Upper lobe of left lung (tissue), 6 donors: Measurements from ENCODE around the gene CXCL8. TPM values are rescaled to one million over a fixed set of nuclear protein-coding genes. Genes with fewer than 3 reads are reported as not detected.

ENCODE experiments used
- ATAC-seq, 2 donors: fragments of 200-7000 bp; cut with Tn5 transposase; one replicate each; pipeline ENCODE4 v1.9.1; 2022; ENCODE audit warnings: mild to moderate bottlenecking in 2 of 2, moderate library complexity in 2 of 2; ENCODE audit not compliant: low FRiP score in 2 of 2
- DNase-seq, 2 donors: peaks; one replicate each; pipeline ENCODE4 v3.0.0-alpha.2; 2019 to 2020
- H3K27ac ChIP-seq, 4 donors: fragments of 200-600 bp; sonication (generic); one replicate each; pipeline ENCODE4 v1.5.1; 2016 to 2019
- H3K27me3 ChIP-seq, 4 donors: fragments of 200-600 bp; sonication (generic); one replicate each; pipeline ENCODE4 v1.5.1; 2017 to 2019
- H3K36me3 ChIP-seq, 4 donors: fragments of 200-600 bp; sonication (generic); one replicate each; pipeline ENCODE4 v1.5.1; 2016 to 2019
- H3K4me1 ChIP-seq, 4 donors: fragments of 200-600 bp; sonication (generic); one replicate each; pipeline ENCODE4 v1.5.1; 2018 to 2019
- H3K4me3 ChIP-seq, 4 donors: fragments of 200-600 bp; sonication (generic); one replicate each; pipeline ENCODE4 v1.5.1; 2017 to 2019; ENCODE audit warnings: mild to moderate bottlenecking in 2 of 4, moderate library complexity in 1 of 4
- H3K9me3 ChIP-seq, 4 donors: fragments of 200-600 bp; sonication (generic); one replicate each; pipeline ENCODE4 v1.5.1; 2018 to 2019
- EP300 ChIP-seq, 4 donors: sonication (generic); formaldehyde crosslinking; IDR thresholded peaks; one replicate each; pipeline ENCODE4 v1.5.1; 2017; ENCODE audit warnings: antibody characterized with exemption in 4 of 4, control low read depth in 2 of 4
- POLR2A ChIP-seq, 4 donors: fragments of 450-650 bp; IDR thresholded peaks; one replicate each; pipeline ENCODE4 v1.5.1; 2016 to 2017; ENCODE audit warnings: antibody characterized with exemption in 4 of 4, mild to moderate bottlenecking in 2 of 4
- POLR2AphosphoS5 ChIP-seq, 2 donors: sonication (generic); formaldehyde crosslinking; IDR thresholded peaks; one replicate each; pipeline ENCODE4 v1.5.1; 2017; ENCODE audit warnings: antibody characterized with exemption in 2 of 2
- WGBS, 2 donors: methylation state at CpG; one replicate each; pipeline ENCODE4 v1.1.5; 2017 to 2018; 5-methylcytosine and 5-hydroxymethylcytosine counted together
- total RNA-seq, 6 donors: library from RNA; depleted of rRNA in 4 of 6; stranded (reverse); fragments of >200 nt in 4 of 6; gene quantifications; one replicate each; pipeline versions ENCODE4 v1.1.0 to v1.2.1, GENCODE V29; 2016 to 2021
- TF ChIP-seq, protein P1 (sequence below), 6 experiments: fragments of 450-650 bp in 4 of 6; fragments of 200-600 bp in 2 of 6; sonication (generic) in 2 of 6; IDR thresholded peaks; one replicate each; pipeline ENCODE4 v1.5.1; 2016 to 2019; ENCODE audit warnings: antibody characterized with exemption in 6 of 6
- donor health status: DM: no; HTN: no; CAD: no; lungs with moderate emphysema.
- donor health status: DM: no; HTN: yes; CAD: no; lungs with severe emphysema.

Gene CXCL8
- total RNA-seq, 6 donors from 2014 or later = 3.7 to 35.6 (median 12.2) TPM

DNA sequence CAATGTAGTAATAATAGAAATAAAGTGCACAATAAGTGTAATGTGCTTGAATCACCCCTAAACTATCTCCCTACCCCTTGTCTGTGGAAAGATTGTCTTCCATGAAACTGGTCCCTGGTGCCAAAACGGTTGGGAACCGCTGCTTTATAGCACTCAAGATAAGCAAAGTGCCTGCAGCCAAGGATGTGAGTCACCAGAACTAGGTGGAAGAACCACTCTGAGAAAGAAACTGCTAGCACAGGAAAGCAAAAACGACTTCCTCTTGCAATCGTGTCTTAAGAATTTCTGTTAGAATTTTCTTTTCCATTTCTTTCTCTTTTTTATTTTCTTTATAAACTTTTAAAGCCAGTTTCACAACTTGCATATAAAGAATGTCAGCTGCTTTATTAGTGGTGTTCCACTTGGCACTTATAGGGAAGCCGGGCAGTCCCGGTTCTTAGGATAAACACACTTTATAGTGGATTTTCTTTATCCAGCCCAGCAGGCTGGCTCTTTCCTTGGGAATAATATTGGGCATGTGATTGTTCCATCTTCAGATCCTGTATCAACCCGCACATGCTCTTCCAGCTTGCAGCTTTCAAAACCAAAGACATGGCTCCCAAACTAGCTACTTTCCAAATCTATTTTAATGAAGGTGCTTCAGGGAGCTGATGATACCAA, 32.3 kb upstream of the CXCL8 start:
- Histone ChIP-seq H3K4me1 (peaks cover 16 to 26% (median 23%) of the 10 kb centered on the region in 4 donors), H3K36me3 (no peaks in the 10 kb centered on the region), H3K27me3 (no peaks in the 10 kb centered on the region), H3K4me3 (peak overlapping the region in 1 of 4 donors; percentile 11), H3K9me3 (no peaks in the 10 kb centered on the region), H3K27ac (peak overlapping the region; percentile 57 to 74 (median 60))
- peak in 1 of 2 donors; percentile 87 for DNase-seq
- TF ChIP-seq, protein P1, sequence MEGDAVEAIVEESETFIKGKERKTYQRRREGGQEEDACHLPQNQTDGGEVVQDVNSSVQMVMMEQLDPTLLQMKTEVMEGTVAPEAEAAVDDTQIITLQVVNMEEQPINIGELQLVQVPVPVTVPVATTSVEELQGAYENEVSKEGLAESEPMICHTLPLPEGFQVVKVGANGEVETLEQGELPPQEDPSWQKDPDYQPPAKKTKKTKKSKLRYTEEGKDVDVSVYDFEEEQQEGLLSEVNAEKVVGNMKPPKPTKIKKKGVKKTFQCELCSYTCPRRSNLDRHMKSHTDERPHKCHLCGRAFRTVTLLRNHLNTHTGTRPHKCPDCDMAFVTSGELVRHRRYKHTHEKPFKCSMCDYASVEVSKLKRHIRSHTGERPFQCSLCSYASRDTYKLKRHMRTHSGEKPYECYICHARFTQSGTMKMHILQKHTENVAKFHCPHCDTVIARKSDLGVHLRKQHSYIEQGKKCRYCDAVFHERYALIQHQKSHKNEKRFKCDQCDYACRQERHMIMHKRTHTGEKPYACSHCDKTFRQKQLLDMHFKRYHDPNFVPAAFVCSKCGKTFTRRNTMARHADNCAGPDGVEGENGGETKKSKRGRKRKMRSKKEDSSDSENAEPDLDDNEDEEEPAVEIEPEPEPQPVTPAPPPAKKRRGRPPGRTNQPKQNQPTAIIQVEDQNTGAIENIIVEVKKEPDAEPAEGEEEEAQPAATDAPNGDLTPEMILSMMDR (IDR thresholded peaks at IDR 0.05) = no peak
- TF ChIP-seq POLR2AphosphoS5 (IDR thresholded peaks at IDR 0.05) = peak in 1 of 2 donors; percentile 39
- peak in 1 of 4 donors; percentile 65 for TF ChIP-seq EP300 (IDR thresholded peaks at IDR 0.05)
- 22% methylated on average over 7 of the region's 7 CpGs for WGBS, 2 donors
- ATAC-seq = peak in 1 of 2 donors; percentile 74

DNA sequence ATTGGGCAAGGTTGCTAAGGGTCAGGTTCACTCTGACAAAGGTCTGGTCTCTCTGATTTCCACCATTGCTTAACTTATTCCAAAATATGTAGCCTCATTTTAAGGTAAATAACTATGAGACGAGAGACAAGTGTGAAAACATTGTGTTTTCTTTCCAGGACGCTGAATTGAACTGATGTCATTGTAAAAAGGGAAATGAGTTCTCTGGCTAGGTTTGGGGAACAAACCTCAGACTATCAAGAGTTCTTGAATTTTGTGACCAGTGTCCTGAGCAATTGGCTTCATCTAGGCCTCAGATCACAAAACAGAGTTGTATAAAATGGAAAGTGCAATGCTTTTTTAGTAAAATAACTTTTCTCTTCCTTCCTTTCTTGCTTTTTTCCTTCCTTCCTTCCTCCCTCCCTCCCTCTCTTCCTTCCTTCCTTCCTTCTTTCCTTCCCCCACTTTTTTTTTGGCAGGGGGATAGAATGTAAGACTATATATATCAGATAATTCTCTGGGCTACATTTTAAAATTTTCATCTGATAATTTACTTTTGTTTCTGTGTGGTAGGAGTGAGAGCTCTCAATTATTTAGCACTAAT, 30.8 kb upstream of the CXCL8 start:
- TF ChIP-seq EP300 (IDR thresholded peaks at IDR 0.05) = no peak
- TF ChIP-seq POLR2A (IDR thresholded peaks at IDR 0.05) = no peak
- TF ChIP-seq POLR2AphosphoS5 (IDR thresholded peaks at IDR 0.05) = no peak
- TF ChIP-seq, protein P1 (IDR thresholded peaks at IDR 0.05) = no peak
- no peak for DNase-seq
- Histone ChIP-seq H3K27ac (peak overlapping the region in 1 of 4 donors; percentile 74), H3K9me3 (no peaks in the 10 kb centered on the region), H3K4me1 (peaks cover 14 to 21% (median 18%) of the 10 kb centered on the region in 4 donors), H3K4me3 (no peak overlapping the region), H3K27me3 (no peaks in the 10 kb centered on the region), H3K36me3 (no peaks in the 10 kb centered on the region)
- no peak for ATAC-seq
- WGBS, 2 donors = 34 to 37% methylated on average over 2 of the region's 2 CpGs

DNA sequence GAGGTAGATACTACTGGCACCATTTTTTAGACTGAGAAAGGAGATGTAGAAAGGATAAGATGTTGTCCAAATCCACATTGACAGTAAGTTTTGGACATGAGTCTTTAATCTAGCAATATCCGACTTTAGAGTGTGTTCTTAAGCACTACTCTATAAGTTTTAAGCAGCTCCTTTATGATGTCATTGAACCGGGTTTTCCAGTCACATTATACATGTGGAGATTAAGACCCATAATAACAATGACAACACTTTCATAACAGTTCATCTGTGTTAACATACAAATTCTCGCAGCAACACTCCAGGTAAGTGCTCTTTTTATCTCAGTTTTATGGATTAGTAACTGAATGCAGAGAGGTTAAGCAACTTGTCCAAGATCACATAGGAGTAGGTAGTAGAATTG, 30.3 kb upstream of the CXCL8 start:
- DNase-seq (no peak), ATAC-seq (no peak)
- WGBS, 2 donors = 84 to 87% methylated on average over 3 of the region's 3 CpGs
- TF ChIP-seq EP300 (IDR thresholded peaks at IDR 0.05) (no peak), POLR2AphosphoS5 (IDR thresholded peaks at IDR 0.05) (no peak)
- TF ChIP-seq, protein P1 (IDR thresholded peaks at IDR 0.05) = no peak
- no peaks in the 10 kb centered on the region for H3K9me3 ChIP-seq
- H3K4me1 ChIP-seq = peaks cover 11 to 16% (median 14%) of the 10 kb centered on the region in 4 donors
- H3K4me3 ChIP-seq = no peak overlapping the region
- peak overlapping the region in 1 of 4 donors; percentile 74 for H3K27ac ChIP-seq
- H3K36me3 ChIP-seq = no peaks in the 10 kb centered on the region
- H3K27me3 ChIP-seq = no peaks in the 10 kb centered on the region

DNA sequence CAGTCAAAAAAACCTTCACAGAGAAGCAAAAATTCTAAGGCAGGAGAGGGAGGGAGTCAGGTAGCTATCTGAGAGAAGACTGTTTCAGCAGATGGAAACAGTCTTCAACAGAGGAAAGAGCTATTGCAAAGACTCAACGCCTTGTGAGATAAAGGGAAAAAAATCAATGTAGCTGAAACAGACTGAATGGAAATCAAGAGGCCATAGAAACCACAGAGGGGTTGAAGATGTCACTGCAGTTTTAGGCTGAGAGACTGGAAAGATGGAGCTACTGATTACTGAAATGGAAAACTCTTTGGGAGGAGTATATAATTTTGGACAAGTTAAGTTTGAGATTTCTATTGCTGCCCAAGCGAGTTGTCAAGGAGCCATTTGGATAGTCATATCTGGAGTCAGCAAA, 28.4 kb upstream of the CXCL8 start:
- ATAC-seq (no peak), DNase-seq (no peak)
- Histone ChIP-seq H3K4me3 (no peak overlapping the region), H3K27me3 (no peaks in the 10 kb centered on the region), H3K9me3 (no peaks in the 10 kb centered on the region), H3K4me1 (peaks cover 10 to 12% (median 11%) of the 10 kb centered on the region in 4 donors), H3K27ac (no peak overlapping the region), H3K36me3 (no peaks in the 10 kb centered on the region)
- TF ChIP-seq POLR2A (IDR thresholded peaks at IDR 0.05) (no peak), EP300 (IDR thresholded peaks at IDR 0.05) (no peak)
- TF ChIP-seq, protein P1 (IDR thresholded peaks at IDR 0.05) = no peak
- 68 to 73% methylated on average over 2 of the region's 2 CpGs for WGBS, 2 donors

DNA sequence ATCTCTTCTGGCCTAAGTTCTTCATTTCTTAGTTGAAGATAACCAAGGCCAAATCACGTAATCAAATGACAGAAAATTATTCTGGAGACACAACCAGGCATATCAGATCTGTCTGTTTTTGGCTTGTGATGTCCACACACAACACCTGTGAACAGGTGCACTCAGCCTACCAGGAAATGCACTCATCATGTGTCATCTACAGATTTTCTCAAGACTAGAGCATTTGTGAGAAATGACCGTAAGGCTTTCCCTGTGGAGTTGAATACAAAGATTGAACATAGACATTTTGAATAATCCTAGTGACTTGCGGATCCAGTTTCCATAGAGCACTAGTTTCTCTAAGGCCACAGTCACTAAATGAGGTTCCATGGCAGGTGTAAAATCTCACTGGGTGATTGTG, 26.7 kb upstream of the CXCL8 start:
- no peaks in the 10 kb centered on the region for H3K9me3 ChIP-seq
- H3K4me1 ChIP-seq = no peaks in the 10 kb centered on the region
- ATAC-seq = no peak
- 96 to 98% methylated on average over 3 of the region's 3 CpGs for WGBS, 2 donors
- H3K27ac ChIP-seq = no peak overlapping the region
- no peaks in the 10 kb centered on the region for H3K27me3 ChIP-seq
- no peak overlapping the region for H3K4me3 ChIP-seq
- no peak for DNase-seq
- H3K36me3 ChIP-seq = no peaks in the 10 kb centered on the region
- TF ChIP-seq, protein P1 (IDR thresholded peaks at IDR 0.05) = no peak
- no peak for TF ChIP-seq POLR2A (IDR thresholded peaks at IDR 0.05)
- TF ChIP-seq POLR2AphosphoS5 (IDR thresholded peaks at IDR 0.05) = no peak
- TF ChIP-seq EP300 (IDR thresholded peaks at IDR 0.05) = no peak
